ENCODE measurements around the gene TPSG1.
"Not testable (repeated sequence)": the region's sequence is repeated elsewhere in the genome, so short reads cannot be mapped to it uniquely, and the experiment has no call there.

TPSG1 gene

DNA sequence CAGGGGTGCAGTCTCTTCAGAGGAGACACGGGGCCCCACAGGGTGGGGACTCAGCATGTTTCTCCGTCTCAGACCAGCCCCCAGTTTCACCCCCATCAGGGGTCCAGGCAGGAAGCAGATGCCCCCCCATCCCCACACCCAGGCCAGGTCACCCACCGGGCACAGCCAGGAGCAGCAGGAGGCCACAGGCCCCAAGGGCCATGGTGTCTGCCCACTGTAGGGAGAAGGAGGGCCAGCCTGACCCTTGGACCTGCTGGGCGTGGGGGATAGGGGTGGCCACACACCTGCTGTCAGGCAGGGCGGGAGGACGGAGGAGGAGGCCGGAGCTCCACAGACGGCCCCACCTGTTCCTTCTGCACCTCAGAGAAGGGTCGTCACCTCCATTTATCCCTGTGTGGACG, at the start of gene TPSG1:
TPSG1 (minus strand) TSS at position 218 of the 401 bp plus-strand sequence; CDS start at position 202, 16 bp downstream.
- no peak for DNase-seq

DNA sequence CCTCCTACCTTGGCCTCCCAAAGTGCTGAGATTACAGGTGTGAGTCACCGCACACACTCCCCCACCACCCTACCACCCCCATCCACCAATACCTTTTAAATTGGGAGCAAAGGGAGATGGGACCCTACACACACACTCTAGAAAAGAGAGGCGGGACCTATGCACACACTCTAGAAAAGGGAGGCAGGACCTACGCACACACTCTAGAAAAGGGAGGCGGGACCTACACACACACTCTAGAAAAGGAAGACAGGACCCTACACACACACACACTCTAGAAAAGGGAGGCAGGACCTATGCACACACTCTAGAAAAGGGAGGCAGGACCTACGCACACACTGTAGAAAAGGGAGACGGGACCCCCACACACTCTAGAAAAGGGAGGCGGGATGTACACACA, 49.7 kb upstream of the TPSG1 start:
- no peak for DNase-seq

DNA sequence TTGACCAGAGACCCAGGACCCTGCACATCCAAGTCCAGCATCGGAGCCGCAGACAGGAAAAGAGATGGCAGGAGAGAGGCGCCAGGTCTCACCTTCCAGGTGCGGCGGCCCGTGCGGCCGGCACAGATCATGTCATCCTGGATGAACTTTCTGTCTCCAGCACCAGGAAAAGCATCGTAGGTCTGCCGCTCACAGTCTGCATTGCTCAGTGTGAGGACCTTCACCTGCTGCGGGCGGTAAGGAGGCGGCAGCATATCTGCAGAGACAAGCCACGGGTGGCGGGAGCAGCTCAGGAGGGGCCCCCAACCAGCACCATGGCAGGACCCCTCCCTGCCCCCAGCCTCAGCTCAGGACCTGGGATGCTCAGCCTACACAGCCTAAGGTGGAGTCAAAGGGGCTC, 48.7 kb upstream of the TPSG1 start:
- DNase-seq = no peak

DNA sequence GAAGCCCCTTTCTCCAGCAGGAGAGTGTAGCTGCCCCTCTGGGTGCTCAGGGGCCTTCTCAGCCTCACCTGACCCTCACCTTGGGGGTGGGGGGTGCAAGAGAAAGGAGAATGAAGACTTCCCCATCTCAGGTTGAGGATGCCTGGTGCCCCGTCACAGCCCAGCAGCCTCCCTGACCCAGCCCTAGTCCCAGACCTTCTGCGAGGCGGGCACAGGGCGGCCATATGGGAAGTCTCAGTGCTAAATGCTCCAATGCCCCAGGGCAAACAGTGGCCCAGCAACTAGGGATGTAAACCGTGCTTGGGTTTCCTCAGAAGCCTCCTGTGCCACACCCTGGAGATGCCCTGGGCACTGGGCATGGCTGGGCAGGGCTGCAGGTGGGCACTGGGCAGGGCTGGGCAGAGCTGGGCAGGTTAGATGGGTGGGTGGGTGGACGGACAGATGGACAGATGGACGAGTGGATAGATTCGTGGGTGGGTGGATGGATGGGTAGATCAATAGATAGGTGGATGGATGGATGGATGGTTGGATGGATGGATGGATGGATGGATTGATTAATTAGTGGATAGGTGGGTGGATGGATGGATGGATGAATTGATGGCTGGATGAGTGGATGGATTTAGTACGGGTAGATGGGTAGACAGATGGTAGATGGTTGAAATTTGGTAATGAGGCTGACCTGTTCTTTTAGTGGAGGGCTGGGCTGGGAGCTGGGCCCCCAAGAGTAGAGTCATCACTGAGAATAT, 47.6 kb upstream of the TPSG1 start:
- DNase-seq = no peak

DNA sequence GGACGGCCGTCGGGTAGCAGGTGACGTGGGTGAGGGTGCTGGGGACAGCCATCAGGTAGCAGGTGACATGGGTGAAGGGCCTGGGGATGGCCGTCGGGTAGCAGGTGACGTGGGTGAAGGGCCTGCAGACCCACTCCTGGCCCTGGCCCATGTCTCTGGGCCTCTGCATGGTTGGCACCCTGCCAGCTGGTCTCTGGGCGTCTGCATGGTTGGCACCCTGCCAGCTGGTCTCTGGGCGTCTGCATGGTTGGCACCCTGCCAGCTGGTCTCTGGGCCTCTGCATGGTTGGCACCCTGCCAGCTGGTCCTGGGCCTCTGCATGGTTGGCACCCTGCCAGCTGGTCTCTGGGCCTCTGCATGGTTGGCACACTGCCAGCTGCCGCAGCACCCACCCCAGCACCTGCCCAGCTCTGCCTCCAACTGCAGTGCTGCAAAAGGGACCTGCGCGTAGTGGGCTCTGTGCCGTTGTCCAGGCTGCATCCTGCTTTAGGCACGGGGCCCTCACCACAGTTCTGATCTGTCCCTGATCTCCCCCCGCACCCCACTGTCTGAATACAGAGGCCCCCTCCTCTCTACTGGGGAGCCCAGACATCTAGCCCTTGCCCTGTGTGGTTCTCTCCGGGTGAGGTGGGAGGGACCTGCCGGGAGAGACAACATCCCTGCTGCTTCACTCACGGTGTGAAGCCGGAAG, 46.8 kb upstream of the TPSG1 start:
- peak; percentile 24 for DNase-seq

DNA sequence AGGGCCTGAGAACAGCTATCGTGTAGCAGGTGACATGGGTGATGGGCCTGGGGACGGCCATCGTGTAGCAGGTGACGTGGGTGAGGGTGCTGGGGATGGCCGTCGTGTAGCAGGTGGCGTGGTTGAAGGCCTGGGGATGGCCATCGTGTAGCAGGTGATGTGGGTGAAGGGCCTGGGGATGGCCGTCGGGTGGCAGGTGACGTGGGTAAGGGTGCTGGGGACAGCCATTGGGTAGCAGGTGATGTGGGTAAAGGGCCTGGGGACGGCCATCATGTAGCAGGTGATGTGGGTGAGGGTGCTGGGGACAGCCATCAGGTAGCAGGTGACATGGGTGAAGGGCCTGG, 46.3 kb upstream of the TPSG1 start:
- no peak for DNase-seq

DNA sequence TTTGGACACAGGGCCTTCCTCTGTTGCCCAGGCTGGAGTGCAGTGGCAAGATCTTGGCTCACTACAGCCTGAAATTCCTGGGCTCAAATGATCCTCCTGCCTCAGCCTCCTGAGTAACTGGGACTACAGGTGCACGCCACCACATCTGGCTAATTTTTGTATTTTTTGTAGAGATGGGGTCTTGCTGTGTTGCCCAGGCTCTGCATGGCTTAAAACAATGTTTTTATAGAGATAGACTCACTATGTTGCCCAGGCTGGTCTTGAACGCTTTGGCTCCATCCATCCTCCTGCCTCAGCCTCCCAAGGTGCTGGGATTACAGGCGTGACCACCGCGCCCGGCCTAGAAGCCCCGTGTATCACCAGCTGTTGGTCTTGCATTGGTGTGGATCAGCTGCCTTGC, 44.4 kb upstream of the TPSG1 start:
- not testable (repeated sequence) for DNase-seq

DNA sequence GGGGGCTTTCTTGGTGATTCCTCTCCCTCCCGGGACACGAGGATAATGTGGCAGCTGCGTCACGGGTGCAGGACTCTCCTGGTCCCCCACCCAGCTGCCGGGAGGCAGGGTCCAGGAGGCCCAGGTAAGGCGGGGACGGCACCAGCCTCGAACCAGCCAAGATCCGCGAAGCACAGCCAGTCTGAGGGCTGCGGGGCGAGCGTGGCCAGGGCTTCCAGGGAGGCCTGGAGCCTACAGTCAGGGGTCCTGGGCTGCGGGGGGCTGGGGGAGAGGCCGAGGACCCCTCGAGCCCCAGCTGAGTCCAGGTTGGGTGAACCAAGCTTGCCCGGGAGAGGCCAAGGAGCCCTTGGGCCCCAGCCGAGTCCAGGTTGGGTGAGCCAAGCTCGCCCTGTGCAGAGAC, 40.8 kb upstream of the TPSG1 start:
- DNase-seq = no peak

DNA sequence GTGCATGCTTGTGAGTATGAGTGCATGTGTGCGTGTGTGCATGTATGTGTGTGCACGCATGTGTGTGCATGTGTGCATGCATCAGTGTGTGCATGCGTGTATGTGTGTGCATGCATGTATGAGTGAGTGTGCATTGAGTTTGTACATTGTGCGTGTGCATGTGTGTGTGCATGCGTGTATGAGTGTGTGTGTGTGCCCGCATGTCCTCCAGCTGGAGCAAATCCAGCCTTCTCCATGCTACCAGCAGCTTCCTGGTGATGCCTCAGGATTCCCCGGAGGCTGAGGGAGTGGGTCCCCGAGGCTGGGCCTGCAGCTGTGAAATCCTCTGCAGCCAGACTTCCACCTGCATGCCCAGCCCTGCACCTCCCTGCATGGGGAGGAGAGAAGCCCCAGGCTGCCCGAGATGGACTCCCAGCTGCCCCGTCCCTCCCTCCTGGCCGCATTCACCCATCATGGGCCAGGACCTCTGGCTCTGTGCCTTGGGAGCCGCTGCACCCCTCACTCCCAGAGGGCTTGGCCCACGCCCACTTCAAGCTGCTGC, 40.1 kb upstream of the TPSG1 start:
- DNase-seq = no peak

DNA sequence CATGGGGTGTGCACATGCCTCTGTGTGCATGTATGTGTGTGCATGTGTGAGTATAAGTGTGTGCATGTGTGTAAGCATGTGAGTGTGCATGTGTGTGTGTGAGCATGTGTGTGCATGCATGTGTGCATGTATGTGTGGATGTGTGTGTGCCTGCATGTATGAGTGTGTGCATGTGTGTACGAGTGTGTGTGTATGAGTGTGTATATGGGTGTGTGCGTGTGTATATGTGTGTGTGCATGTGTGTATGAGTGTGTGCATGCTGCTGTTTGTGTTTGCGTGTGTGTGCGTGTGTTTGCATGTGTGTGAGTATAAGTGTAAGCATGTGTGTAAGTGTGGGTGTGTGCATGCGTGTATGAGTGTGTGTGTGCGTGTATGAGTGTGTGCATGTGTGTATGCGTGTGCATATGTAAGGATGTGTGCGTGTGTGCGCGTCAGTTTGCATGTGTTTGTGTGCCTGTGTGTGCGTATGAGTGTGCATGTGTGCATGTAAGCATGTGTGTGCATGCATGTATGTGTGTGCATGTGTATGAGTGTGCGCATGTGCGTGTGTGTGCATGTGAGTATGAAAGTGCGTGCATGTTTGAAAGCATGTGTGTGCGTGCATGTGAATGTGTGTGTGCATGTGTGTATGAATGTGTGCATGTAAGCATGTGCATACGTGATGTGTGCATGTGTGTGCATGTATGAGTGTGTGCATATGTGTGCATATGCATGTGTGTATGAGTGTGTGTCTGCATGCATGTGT, 39.4 kb upstream of the TPSG1 start:
- no peak for DNase-seq

DNA sequence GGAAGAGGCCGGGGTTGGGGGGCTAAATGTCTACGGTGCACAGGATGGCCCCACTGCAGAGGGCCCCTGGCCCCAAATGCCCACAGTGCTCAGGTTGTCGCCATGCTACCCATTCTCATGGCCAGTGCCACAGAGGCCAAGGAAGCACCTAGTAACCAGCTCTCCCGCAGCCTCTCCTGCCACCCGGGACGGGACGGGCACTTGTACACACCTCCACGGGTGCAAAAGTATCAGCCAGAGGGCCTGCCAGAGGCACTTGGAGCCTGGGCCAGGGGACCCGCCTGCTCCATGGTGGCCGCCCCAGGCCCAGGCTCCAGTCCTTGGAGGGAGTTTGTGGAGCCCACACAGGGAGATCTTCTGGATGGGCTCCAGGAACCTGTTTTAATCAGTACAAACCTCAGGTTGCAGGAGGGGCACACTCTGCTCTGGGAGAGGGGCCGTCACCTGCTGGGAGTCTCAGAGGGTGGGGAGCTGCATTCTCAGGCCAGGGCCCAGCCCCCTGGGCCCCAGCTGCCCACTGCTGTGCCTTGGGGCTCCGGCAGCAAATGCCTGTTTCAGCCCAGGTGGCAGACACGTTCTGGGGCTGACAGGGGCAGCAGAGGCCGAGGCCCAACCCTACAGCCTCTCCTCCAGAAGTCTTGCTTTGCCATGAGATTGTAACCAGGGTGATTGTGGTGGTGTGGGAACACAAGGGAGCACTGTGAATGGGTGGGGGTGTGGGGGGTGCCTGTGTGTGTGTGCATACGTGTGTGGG, 38.7 kb upstream of the TPSG1 start:
- DNase-seq = no peak

DNA sequence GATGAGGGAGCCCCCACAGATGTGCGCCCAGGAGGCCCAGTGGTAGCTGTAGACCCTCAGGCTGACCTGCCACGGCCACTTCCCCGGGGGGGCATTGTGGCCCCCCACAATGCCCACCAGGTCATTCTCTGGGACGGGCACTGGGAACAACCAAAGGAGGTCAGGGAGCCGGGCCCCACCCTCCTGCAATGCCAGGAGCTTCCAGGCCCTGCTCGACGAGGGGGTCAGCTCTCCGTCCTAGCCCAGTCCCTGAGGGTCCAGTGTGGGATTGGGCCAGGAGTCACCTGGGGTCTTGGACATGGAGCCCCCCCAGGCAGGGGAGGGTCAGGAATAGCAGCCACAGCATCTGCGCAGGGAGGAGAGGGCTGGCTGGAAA, 37.8 kb upstream of the TPSG1 start:
- DNase-seq = no peak

DNA sequence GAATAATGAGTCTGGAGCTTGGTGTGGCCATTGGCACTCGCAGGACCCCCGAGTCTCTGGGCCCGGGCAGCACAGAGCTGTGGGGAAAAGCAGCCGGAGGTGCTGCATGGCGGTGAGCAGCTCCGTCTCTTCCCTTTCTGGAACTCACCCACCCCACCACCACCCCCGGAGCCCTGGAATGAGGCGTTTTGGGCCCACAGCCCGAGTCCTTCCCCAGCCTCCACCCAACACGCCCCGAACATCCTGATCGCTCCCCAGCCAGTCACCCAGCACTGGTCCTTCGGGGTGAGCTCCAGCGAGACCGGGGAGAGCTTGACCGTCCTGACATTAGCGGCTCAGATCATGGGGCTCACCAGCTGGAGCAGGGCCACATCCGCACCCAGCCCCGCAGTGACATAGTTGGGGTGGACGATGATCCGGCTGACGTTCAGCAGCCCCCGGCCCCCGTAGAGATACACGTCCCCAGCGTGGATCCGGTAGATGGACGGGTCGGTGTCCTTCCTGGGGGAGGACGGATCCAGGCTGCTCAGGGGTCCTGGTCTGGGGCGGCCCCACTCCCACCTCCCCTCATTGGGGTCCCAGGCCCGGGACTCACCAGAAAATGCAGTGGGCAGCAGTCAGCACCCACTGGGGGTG, 37.3 kb upstream of the TPSG1 start:
- no peak for DNase-seq

DNA sequence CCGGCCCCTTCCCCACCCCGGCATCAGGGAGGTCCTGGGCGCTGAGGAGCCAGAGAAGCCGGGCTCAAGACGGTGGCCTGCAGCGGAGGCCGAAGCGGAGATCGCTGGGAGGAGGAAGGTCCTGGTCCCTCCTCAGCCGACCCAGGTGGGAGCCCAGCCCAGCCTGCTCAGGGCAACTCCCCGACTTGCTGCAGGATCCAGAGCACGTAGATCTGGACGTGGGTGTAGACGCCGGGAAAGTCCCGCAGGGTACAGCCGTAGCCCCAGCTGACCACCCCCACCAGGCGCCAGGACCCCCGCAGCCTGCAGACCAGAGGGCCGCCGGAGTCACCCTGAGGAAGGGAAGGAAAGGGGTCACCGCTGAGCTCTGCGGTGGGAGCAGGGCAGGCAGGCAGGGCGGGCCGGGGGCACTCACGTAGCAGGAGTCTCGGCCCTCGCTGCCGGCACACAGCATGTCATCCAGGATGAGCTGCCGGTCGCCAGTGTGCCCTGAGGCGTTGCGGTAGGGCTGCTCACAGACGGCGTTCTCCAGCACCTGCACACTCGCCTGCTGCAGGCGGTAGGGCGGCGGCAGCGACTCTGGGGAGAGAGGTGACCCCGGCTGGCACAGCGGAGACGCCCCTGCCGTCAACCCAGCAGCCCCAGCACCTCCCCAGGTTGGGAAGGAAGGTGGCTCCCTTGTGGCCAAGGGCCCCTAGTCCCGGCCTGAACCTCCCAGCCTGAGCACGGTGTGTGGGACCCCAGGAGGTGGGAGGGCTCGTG, 36.2 kb upstream of the TPSG1 start:
- DNase-seq = no peak

DNA sequence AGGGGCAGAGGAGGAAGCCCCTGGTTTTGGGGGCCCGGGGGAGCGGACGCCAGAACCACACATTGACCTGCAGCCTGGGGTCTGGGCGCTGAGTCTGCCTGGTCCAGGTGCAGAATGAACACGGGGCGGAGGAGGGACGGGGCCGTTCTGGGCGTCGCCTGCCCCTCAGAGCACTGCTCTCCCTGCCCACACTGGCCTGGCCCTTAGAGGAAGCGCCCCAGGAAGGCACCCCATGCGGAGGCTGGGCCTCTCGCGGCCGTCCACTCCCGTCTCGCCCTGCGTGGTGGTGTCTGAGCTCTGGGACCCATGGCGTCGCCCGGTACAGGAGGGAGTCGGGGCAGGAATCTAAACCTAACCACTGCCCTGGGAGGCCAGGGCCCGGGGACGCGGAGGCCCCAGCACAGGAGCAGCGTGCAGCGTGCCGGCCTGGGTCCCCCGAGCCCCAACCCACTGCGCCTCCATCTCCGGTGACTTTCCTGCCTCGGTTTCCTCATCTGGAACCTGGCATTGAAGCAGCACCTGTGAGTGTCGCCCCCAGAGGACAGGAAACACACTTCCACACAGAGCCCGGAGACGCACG, 35.1 kb upstream of the TPSG1 start:
- no peak for DNase-seq

DNA sequence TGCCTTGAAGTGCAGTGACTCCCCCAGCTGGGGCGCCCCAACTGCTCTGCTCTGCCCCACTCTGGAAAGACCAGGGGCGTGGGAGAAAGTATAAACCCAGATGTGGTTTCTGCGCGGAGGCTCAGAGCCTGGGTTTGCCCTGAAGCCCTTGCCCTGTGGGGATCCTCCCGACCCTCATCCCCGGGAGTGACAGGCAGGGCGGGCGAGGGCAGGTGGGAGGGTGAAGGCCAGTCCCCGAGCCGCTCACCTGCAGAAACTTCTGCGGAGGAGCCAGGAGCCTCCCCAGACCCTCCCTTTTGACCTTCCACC, 34.6 kb upstream of the TPSG1 start:
- DNase-seq = no peak

DNA sequence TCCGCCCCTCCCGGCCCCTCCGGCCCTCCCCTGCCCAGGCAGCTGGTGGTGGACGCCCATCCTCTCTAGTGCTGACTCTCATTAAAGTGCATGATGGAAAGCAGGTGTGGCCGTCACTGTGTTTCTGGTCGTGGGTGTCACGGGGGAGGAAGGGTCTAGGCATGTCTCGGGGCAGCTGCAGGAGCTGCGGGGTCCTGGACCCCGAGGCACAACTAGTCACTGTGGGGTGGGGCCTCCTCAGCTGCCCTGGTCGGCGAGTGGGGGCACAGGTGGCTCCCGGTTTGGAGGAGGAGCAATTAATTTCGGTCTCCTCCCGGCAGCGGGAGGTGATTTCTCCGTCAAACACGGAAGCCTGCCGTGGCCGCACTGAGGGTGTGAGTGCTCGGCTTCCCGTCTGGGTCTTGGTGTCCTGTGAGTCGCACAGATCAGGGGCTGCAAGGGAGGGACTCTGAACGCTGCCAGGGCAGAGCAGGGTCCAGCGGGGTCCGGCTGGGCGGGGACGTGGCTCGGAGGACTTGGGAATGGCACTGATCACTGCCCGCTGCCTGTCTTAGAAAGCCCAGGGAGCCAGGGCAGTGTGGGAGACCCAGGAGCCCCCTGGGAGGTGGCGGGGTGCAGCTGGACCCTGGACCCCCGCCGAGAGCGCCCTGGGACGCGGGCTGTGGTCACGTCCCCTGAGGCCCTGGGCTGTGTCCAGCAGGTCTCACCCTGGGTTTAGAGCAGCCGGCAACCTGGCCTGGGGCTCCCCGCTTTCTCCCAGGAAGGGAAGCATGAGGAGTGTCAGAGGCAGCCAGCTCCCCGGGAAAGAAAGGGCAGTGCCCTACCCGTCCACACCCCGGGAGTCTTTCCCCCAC, 34.1 kb upstream of the TPSG1 start:
- DNase-seq = no peak

DNA sequence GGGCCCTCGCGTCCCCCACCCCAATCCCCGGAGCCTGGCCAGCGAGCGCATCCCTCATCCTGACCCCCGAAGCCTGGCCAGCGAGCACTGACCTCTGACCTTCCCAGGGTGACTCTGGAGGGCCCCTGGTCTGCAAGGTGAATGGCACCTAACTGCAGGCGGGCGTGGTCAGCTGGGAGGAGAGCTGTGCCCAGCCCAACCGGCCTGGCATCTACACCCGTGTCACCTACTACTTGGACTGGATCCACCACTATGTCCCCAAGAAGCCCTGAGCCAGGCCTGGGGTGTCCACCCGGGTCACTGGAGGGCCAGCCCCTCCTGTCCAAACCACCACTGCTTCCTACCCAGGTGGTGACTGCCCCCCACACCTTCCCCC, 33.1 kb upstream of the TPSG1 start:
- no peak for DNase-seq

DNA sequence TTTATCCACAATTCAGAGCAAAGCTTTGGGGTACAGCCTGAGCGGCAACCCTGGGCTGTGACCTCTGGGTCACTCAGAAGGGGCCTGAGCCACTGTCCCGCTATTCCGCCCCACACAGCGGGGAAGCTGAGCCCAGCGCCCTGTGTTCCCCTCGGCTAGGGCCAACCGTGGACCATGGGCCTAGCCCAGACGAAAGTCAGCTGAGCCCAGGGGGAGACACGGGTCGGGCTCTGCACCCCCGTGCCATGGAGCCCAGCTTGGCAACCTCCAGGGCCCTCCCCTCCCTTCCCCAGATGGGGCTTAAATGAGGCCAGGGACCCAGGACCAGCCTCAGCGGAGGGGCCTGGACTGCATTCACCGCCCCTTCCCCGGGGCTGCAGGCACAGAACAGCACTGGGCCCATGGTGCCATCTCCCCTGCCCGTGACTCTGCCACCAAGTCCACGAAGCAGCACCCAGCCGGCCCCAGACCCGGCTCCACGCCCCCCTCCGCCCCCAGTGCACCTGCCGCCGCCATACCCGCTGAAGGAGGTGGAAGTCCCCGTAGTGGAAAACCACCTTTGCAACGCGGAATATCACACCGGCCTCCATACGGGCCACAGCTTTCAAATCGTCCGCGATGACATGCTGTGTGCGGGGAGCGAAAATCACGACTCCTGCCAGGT, 32.6 kb upstream of the TPSG1 start:
- DNase-seq = no peak

DNA sequence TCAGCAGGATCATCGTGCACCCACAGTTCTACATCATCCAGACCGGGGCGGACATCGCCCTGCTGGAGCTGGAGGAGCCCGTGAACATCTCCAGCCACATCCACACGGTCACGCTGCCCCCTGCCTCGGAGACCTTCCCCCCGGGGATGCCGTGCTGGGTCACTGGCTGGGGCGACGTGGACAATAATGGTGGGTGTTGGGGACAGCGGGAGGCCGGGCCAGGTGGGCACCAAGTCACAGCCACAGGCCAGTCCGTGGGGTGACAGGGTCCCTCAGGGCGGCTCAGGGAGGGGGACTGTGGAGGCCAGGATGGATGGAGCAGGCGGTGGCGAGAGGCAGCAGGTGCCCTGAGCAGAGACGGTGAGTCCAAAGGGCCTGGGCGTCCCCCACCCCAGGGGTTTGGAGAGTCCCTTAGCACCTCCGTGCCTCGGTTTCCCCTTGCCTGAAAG, 31.8 kb upstream of the TPSG1 start:
- DNase-seq = no peak
